Lower lobe of right lung (tissue), 2 donors: ENCODE data around the gene FTL. TPM values are rescaled to one million over a fixed set of nuclear protein-coding genes. Genes with fewer than 3 reads are reported as not detected.

Experiments
- ATAC-seq, 2 donors: fragments of 200-7000 bp; cut with Tn5 transposase; one replicate each; pipeline ENCODE4 v1.9.1; 2020 to 2022; ENCODE audit warnings: mild to moderate bottlenecking in 2 of 2, moderate library complexity in 2 of 2
- DNase-seq: peaks from one replicate; pipeline ENCODE4 v3.0.0-alpha.2; 2020
- H3K27ac ChIP-seq: fragments of 200-600 bp; one replicate; pipeline ENCODE4 v1.8.0; 2022
- H3K27me3 ChIP-seq: fragments of 200-600 bp; one replicate; pipeline ENCODE4 v1.8.0; 2022; ENCODE audit warnings: low read depth
- H3K36me3 ChIP-seq: fragments of 200-600 bp; one replicate; pipeline ENCODE4 v1.8.0; 2022; ENCODE audit warnings: mild to moderate bottlenecking
- H3K4me1 ChIP-seq: fragments of 200-600 bp; one replicate; pipeline ENCODE4 v1.8.0; 2022
- H3K4me3 ChIP-seq: fragments of 200-600 bp; one replicate; pipeline ENCODE4 v1.8.0; 2022; ENCODE audit warnings: mild to moderate bottlenecking
- H3K9me3 ChIP-seq: fragments of 200-600 bp; one replicate; pipeline ENCODE4 v1.8.0; 2022
- CTCF ChIP-seq: fragments of 200-600 bp; IDR thresholded peaks from one replicate; pipeline ENCODE4 v1.8.0; 2022; ENCODE audit warnings: antibody characterized with exemption, mild to moderate bottlenecking
- intact Hi-C: fragments of 100-400 bp; cut with DNase I; formaldehyde crosslinking; loops from one replicate; pipeline ENCODE4 v1.11.0; 2022
- total RNA-seq: library from RNA; stranded (reverse); fragmentation: NEBNext Ultra II Directional; extraction: Animal tissue kit (Norgen Biotek cat#: 25700); gene quantifications from one replicate; pipeline ENCODE4 v1.2.1, GENCODE V29; 2021
- donor health status: DM: no; HTN: yes; CAD: no; lungs with severe emphysema.

FTL gene
- total RNA-seq, 1 donor from 2014 or later: 9,799 TPM

- DNase-seq (no peak), ATAC-seq (no peak)
- Histone ChIP-seq H3K4me1 (peaks cover 6% of the 10 kb centered on the region), H3K27me3 (no peaks in the 10 kb centered on the region), H3K36me3 (peaks cover 80% of the 10 kb centered on the region), H3K9me3 (no peaks in the 10 kb centered on the region), H3K4me3 (no peak overlapping the region), H3K27ac (no peak overlapping the region)
- TF ChIP-seq CTCF: no peak
- intact Hi-C loops: no loop called here
Measured at GRCh38 chr19:48982280-48982679, 17.2 kb downstream of the FTL start.

GRCh38 chr19:48985711-48986110, 20.6 kb downstream of the FTL start:
- Histone ChIP-seq H3K27me3 (no peaks in the 10 kb centered on the region), H3K4me3 (no peak overlapping the region), H3K36me3 (peaks cover 87% of the 10 kb centered on the region), H3K27ac (no peak overlapping the region), H3K9me3 (no peaks in the 10 kb centered on the region), H3K4me1 (peaks cover under 1% of the 10 kb centered on the region)
- ATAC-seq: no peak
- intact Hi-C loops: no loop called here
- DNase-seq: no peak
- no peak for TF ChIP-seq CTCF

- TF ChIP-seq CTCF: no peak
- peaks cover 6% of the 10 kb centered on the region for H3K4me1 ChIP-seq
- no peak overlapping the region for H3K4me3 ChIP-seq
- ATAC-seq (no peak), DNase-seq (no peak)
- intact Hi-C loops: no loop called here
- H3K9me3 ChIP-seq: no peaks in the 10 kb centered on the region
- no peaks in the 10 kb centered on the region for H3K27me3 ChIP-seq
- no peak overlapping the region for H3K27ac ChIP-seq
- H3K36me3 ChIP-seq: peaks cover 84% of the 10 kb centered on the region
Measured at GRCh38 chr19:48986211-48986610, 21.1 kb downstream of the FTL start.

- H3K4me1 ChIP-seq: peaks cover 17% of the 10 kb centered on the region
- ATAC-seq: no peak
- no peak for DNase-seq
- no peak for TF ChIP-seq CTCF
- H3K27me3 ChIP-seq: no peaks in the 10 kb centered on the region
- no peaks in the 10 kb centered on the region for H3K9me3 ChIP-seq
- H3K36me3 ChIP-seq: peaks cover 73% of the 10 kb centered on the region
- H3K27ac ChIP-seq: no peak overlapping the region
- H3K4me3 ChIP-seq: no peak overlapping the region
- intact Hi-C loops: no loop called here
Measured at GRCh38 chr19:48987323-48987722, 22.2 kb downstream of the FTL start.

- Histone ChIP-seq H3K4me3 (no peak overlapping the region), H3K9me3 (no peaks in the 10 kb centered on the region), H3K36me3 (peaks cover 63% of the 10 kb centered on the region), H3K27me3 (no peaks in the 10 kb centered on the region), H3K4me1 (peaks cover 19% of the 10 kb centered on the region), H3K27ac (no peak overlapping the region)
- intact Hi-C loops: no loop called here
- DNase-seq: no peak
- no peak for ATAC-seq
- no peak for TF ChIP-seq CTCF
Measured at GRCh38 chr19:48988286-48988685, 23.2 kb downstream of the FTL start.

- H3K36me3 ChIP-seq: peaks cover 58% of the 10 kb centered on the region
- DNase-seq (no peak), ATAC-seq (no peak)
- no peak overlapping the region for H3K4me3 ChIP-seq
- no peak overlapping the region for H3K27ac ChIP-seq
- peaks cover 19% of the 10 kb centered on the region for H3K4me1 ChIP-seq
- no peaks in the 10 kb centered on the region for H3K9me3 ChIP-seq
- H3K27me3 ChIP-seq: no peaks in the 10 kb centered on the region
- intact Hi-C loops: no loop called here
- TF ChIP-seq CTCF: no peak
Measured at GRCh38 chr19:48988860-48989259, 23.8 kb downstream of the FTL start.
